H9 (cell line): Measurements from ENCODE around the gene DNAH5. TPM values are rescaled to one million over a fixed set of nuclear protein-coding genes. Genes with fewer than 3 reads are reported as not detected.

Source experiments
- DNase-seq: peaks from one replicate; pipeline ENCODE4 v3.0.0-alpha.2; 2017
- H2AFZ ChIP-seq: one replicate; pipeline ENCODE4 v1.6.1; 2013; ENCODE audit warnings: mild to moderate bottlenecking, low read length, control low read depth, moderate library complexity
- H2AK5ac ChIP-seq: 2 replicates; pipeline ENCODE4 v1.6.1; 2013; ENCODE audit warnings: low read length, control low read depth, mixed read lengths; ENCODE audit not compliant: insufficient read length
- H2BK120ac ChIP-seq: one replicate; pipeline ENCODE4 v1.6.1; 2013; ENCODE audit warnings: low read depth, mild to moderate bottlenecking, low read length, control low read depth, inconsistent platforms; ENCODE audit not compliant: poor library complexity, severe bottlenecking
- H2BK12ac ChIP-seq: 2 replicates; pipeline ENCODE4 v1.6.1; 2013; ENCODE audit warnings: low read length, control low read depth, mixed read lengths, low read depth; ENCODE audit not compliant: insufficient read length
- H2BK15ac ChIP-seq: 2 replicates; pipeline ENCODE4 v1.6.1; 2013; ENCODE audit warnings: low read depth, low read length, control low read depth
- H2BK20ac ChIP-seq: one replicate; pipeline ENCODE4 v1.6.1; 2013; ENCODE audit warnings: low read depth, mild to moderate bottlenecking, low read length, control low read depth, inconsistent platforms; ENCODE audit not compliant: poor library complexity, severe bottlenecking
- H2BK5ac ChIP-seq: 2 replicates; pipeline ENCODE4 v1.6.1; 2013; ENCODE audit warnings: low read length, control low read depth, mixed read lengths; ENCODE audit not compliant: insufficient read length
- H3K14ac ChIP-seq: 2 replicates; pipeline ENCODE4 v1.6.1; 2013; ENCODE audit warnings: low read length, control low read depth; ENCODE audit not compliant: insufficient read depth
- H3K18ac ChIP-seq: 2 replicates; pipeline ENCODE4 v1.6.1; 2013; ENCODE audit warnings: low read depth, mild to moderate bottlenecking, mixed read lengths, low read length, control low read depth; ENCODE audit not compliant: insufficient read length
- H3K23ac ChIP-seq: 2 replicates; pipeline ENCODE4 v1.6.1; 2013; ENCODE audit warnings: low read length, control low read depth, mixed read lengths, low read depth; ENCODE audit not compliant: insufficient read length
- H3K23me2 ChIP-seq: 2 replicates; pipeline ENCODE4 v1.6.1; 2013; ENCODE audit warnings: low read depth, mild to moderate bottlenecking, mixed read lengths, low read length, control low read depth; ENCODE audit not compliant: insufficient read length, poor library complexity, severe bottlenecking
- H3K27ac ChIP-seq: 2 replicates; pipeline ENCODE4 v1.5.1; 2013; ENCODE audit warnings: low read length, control low read depth, mixed read lengths, low read depth; ENCODE audit not compliant: insufficient read length
- H3K27me3 ChIP-seq: 2 replicates; pipeline ENCODE4 v1.6.1; 2013; ENCODE audit warnings: low read length, control low read depth, inconsistent platforms; ENCODE audit not compliant: insufficient read depth
- H3K4ac ChIP-seq: 2 replicates; pipeline ENCODE4 v1.6.1; 2013; ENCODE audit warnings: low read depth, mild to moderate bottlenecking, control low read depth, inconsistent platforms, low read length, moderate library complexity
- H3K4me1 ChIP-seq: 2 replicates; pipeline ENCODE4 v1.6.1; 2013; ENCODE audit warnings: low read length, control low read depth, inconsistent platforms; ENCODE audit not compliant: insufficient read depth
- H3K4me2 ChIP-seq: 2 replicates; pipeline ENCODE4 v1.6.1; 2013; ENCODE audit warnings: low read length, control low read depth, mixed read lengths; ENCODE audit not compliant: insufficient read length, insufficient read depth
- H3K56ac ChIP-seq: 2 replicates; pipeline ENCODE4 v1.6.1; 2013; ENCODE audit warnings: low read depth, mild to moderate bottlenecking, mixed read lengths, low read length, control low read depth; ENCODE audit not compliant: insufficient read length
- H3K79me1 ChIP-seq: 2 replicates; pipeline ENCODE4 v1.6.1; 2013; ENCODE audit warnings: low read depth, mild to moderate bottlenecking, moderate library complexity, low read length, control low read depth, inconsistent platforms; ENCODE audit not compliant: insufficient read depth, poor library complexity, severe bottlenecking
- H3K79me2 ChIP-seq: 2 replicates; pipeline ENCODE4 v1.6.1; 2013; ENCODE audit warnings: low read length, control low read depth, inconsistent platforms; ENCODE audit not compliant: insufficient read depth
- H3K9ac ChIP-seq: 2 replicates; pipeline ENCODE4 v1.6.1; 2013; ENCODE audit warnings: low read length, control low read depth, mixed read lengths; ENCODE audit not compliant: insufficient read length; ENCODE audit errors: extremely low read depth
- H3K9me3 ChIP-seq: one replicate; pipeline ENCODE4 v1.6.1; 2013; ENCODE audit warnings: low read depth, low read length, inconsistent platforms; ENCODE audit not compliant: control insufficient read depth
- H3T11ph ChIP-seq: one replicate; pipeline ENCODE4 v1.6.1; 2013; ENCODE audit warnings: mild to moderate bottlenecking, low read length, control low read depth, inconsistent platforms
- H4K20me1 ChIP-seq: one replicate; pipeline ENCODE4 v1.6.1; 2013; ENCODE audit not compliant: control insufficient read depth, insufficient read length, insufficient read depth
- H4K5ac ChIP-seq: 2 replicates; pipeline ENCODE4 v1.6.1; 2013; ENCODE audit warnings: low read depth, mild to moderate bottlenecking, mixed read lengths, low read length, control low read depth; ENCODE audit not compliant: insufficient read length
- H4K8ac ChIP-seq: replicated peaks from 2 replicates; pipeline ENCODE4 v1.6.1; 2013; ENCODE audit warnings: low read length, control low read depth, mixed read lengths, low read depth; ENCODE audit not compliant: insufficient read length
- H4K91ac ChIP-seq: 2 replicates; pipeline ENCODE4 v1.6.1; 2013; ENCODE audit warnings: low read depth, mild to moderate bottlenecking, moderate library complexity, mixed read lengths, low read length, control low read depth; ENCODE audit not compliant: insufficient read length
- H3K27ac Mint-ChIP-seq, 3 experiments: 2 replicates in 2 of 3; 3 replicates in 1 of 3; pipeline ENCODE4 v1.8.0; 2020 to 2021; ENCODE audit warnings: mixed read lengths in 3 of 3, mild to moderate bottlenecking in 1 of 3, moderate library complexity in 1 of 3
- H3K27me3 Mint-ChIP-seq: 2 replicates; pipeline ENCODE4 v1.8.0; 2021; ENCODE audit warnings: low read depth, mild to moderate bottlenecking, moderate library complexity, mixed read lengths
- H3K36me3 Mint-ChIP-seq, 3 experiments: 2 replicates in 2 of 3; 3 replicates in 1 of 3; pipeline ENCODE4 v1.8.0; 2020 to 2021; ENCODE audit warnings: low read depth in 3 of 3, mixed read lengths in 3 of 3; ENCODE audit not compliant: insufficient read depth in 1 of 3
- H3K4me1 Mint-ChIP-seq, 2 experiments: 2 replicates each; pipeline ENCODE4 v1.8.0; 2020; ENCODE audit warnings: mixed read lengths in 2 of 2
- H3K4me3 Mint-ChIP-seq, 2 experiments: 2 replicates in 1 of 2; 3 replicates in 1 of 2; pipeline ENCODE4 v1.8.0; 2020 to 2021; ENCODE audit warnings: mild to moderate bottlenecking in 2 of 2, mixed read lengths in 2 of 2, moderate library complexity in 1 of 2
- H3K9me3 Mint-ChIP-seq, 2 experiments: 2 replicates in 1 of 2; 3 replicates in 1 of 2; pipeline ENCODE4 v1.8.0; 2020; ENCODE audit warnings: mild to moderate bottlenecking in 2 of 2, mixed read lengths in 2 of 2, moderate library complexity in 1 of 2
- CTCF ChIP-seq: fragments of 200-600 bp; sonication (generic); conservative IDR thresholded peaks from 3 replicates; pipeline ENCODE4 v1.8.0; 2021; ENCODE audit warnings: antibody characterized with exemption, mild to moderate bottlenecking
- WGBS: extraction: QIAGEN DNeasy Blood & Tissue Kit; methylation state at CpG from one replicate; pipeline ENCODE4 v1.1.7; 2013; ENCODE audit warnings: missing lambda C conversion rate, low lambda C conversion rate, mixed read lengths; ENCODE audit not compliant: insufficient read length; ENCODE audit errors: extremely low coverage; 5-methylcytosine and 5-hydroxymethylcytosine counted together
- total RNA-seq: library from RNA; stranded (reverse); gene quantifications from 2 replicates; pipeline ENCODE4 v1.2.1, GENCODE V29; 2021

The DNAH5 gene
- total RNA-seq, 1 experiment from 2014 or later, result 0.50 TPM

DNA sequence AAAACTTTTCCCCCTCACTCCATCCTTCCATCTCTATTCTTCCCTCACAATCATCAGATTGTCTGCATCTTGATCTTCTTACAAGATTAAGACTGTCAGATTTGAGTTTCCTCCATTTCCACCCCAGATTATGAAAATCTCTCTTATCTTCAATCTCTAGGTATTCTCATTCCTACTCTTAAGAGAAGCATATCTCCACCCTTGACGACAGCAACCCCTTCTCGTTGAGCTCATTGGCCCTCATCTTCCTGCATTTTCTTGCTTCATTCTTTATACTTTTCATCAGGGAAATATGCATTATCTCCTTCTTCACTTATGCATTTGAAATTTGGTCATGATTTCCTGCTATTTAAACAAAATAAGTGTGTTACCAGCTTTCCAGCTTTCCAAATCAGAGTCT lies 301.3 kb downstream of the DNAH5 start:
- Histone ChIP-seq H2BK120ac (no peak overlapping the region), H3K23me2 (no peaks in the 10 kb centered on the region), H3K4me2 (no peak overlapping the region), H2BK12ac (no peak overlapping the region), H3K9ac (no peak overlapping the region), H3K4me1 (no peaks in the 10 kb centered on the region), H4K20me1 (no peaks in the 10 kb centered on the region), H3K18ac (no peak overlapping the region), H2BK15ac (no peak overlapping the region), H4K8ac (no peak overlapping the region), H2BK20ac (no peak overlapping the region), H2AFZ (no peak overlapping the region), H2BK5ac (no peak overlapping the region), H4K91ac (no peak overlapping the region), H3K9me3 (no peaks in the 10 kb centered on the region), H3K4ac (no peak overlapping the region), H3K79me2 (no peaks in the 10 kb centered on the region), H3K27ac (no peak overlapping the region), H3K23ac (no peak overlapping the region), H3K56ac (no peak overlapping the region), H2AK5ac (no peak overlapping the region), H3K79me1 (no peaks in the 10 kb centered on the region), H3T11ph (no peak overlapping the region), H3K14ac (no peak overlapping the region), H3K27me3 (no peaks in the 10 kb centered on the region), H4K5ac (no peak overlapping the region)
- no peaks in the 10 kb centered on the region for H3K27me3 Mint-ChIP-seq
- no peak for TF ChIP-seq CTCF
- no peaks in the 10 kb centered on the region for H3K4me1 Mint-ChIP-seq
- no peak overlapping the region for H3K27ac Mint-ChIP-seq
- no CpG with 5 or more reads among the region's 2 CpGs for WGBS
- no peak for DNase-seq
- no peak overlapping the region for H3K4me3 Mint-ChIP-seq
- H3K36me3 Mint-ChIP-seq, result no peaks in the 10 kb centered on the region
- H3K9me3 Mint-ChIP-seq, result no peaks in the 10 kb centered on the region

Other genes with a start within 250 kb of the DNAH5 start
- gene TRIO, start 198.7 kb upstream of the DNAH5 start, total RNA-seq, result 82.9 and 87.8 TPM in 2 replicates